Fibroblast of mammary gland (primary cell): ENCODE data around the gene APMAP.

Experiments used
- DNase-seq: peaks from one replicate; pipeline ENCODE4 v3.0.0-alpha.2; 2010; ENCODE audit warnings: low read depth
- H3K4me3 ChIP-seq: 2 replicates; pipeline ENCODE4 v1.5.1; 2011; ENCODE audit warnings: low read depth, mild to moderate bottlenecking, low read length, moderate library complexity; ENCODE audit not compliant: control insufficient read depth
- TF ChIP-seq, protein P1 (sequence below): conservative IDR thresholded peaks from 2 replicates; pipeline ENCODE4 v1.5.1; 2011; ENCODE audit warnings: low read depth, low read length, inconsistent platforms; ENCODE audit not compliant: control insufficient read depth, insufficient read depth

The APMAP gene

DNA sequence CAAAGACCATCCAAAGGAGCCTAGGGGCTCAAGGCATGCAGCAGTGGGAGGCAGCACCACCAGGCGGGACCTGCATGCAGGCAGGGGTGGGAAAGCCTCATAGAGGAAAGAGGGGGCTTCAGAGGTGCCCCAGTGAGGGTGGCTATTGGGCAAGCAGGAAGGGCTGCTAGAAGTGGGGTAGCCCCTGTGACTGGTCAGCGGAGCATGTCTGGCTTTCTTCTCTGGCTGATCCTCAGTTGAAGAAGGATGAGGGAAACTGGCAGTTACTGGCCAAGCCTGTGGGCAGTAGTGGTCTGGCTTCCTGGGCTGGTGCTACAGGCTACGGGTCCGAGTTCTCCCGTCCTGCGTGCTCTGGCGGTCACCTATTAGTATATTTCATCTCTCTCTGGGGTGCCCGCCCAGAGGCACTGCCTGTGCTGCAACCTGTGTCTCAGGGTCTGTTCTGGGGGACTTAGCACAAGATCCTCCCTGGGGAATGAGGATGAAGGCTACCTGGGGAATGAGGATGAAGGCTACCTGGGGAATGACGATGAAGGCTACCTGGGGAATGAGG is 79.4 kb downstream of the APMAP start:
- TF ChIP-seq, protein P1, sequence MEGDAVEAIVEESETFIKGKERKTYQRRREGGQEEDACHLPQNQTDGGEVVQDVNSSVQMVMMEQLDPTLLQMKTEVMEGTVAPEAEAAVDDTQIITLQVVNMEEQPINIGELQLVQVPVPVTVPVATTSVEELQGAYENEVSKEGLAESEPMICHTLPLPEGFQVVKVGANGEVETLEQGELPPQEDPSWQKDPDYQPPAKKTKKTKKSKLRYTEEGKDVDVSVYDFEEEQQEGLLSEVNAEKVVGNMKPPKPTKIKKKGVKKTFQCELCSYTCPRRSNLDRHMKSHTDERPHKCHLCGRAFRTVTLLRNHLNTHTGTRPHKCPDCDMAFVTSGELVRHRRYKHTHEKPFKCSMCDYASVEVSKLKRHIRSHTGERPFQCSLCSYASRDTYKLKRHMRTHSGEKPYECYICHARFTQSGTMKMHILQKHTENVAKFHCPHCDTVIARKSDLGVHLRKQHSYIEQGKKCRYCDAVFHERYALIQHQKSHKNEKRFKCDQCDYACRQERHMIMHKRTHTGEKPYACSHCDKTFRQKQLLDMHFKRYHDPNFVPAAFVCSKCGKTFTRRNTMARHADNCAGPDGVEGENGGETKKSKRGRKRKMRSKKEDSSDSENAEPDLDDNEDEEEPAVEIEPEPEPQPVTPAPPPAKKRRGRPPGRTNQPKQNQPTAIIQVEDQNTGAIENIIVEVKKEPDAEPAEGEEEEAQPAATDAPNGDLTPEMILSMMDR, result no peak
- no peak for DNase-seq
- no peak overlapping the region for H3K4me3 ChIP-seq
